CD1c-positive myeloid dendritic cell (primary cell): ENCODE data around the gene TXNRD3.

ENCODE experiments used
- DNase-seq: peaks from one replicate; pipeline ENCODE4 v3.0.0-alpha.2; 2016; ENCODE audit errors: extremely low spot score

Gene TXNRD3

GRCh38 chr3:126672340-126672739 is 17.4 kb upstream of the TXNRD3 start:
- DNase-seq: no peak

DNA sequence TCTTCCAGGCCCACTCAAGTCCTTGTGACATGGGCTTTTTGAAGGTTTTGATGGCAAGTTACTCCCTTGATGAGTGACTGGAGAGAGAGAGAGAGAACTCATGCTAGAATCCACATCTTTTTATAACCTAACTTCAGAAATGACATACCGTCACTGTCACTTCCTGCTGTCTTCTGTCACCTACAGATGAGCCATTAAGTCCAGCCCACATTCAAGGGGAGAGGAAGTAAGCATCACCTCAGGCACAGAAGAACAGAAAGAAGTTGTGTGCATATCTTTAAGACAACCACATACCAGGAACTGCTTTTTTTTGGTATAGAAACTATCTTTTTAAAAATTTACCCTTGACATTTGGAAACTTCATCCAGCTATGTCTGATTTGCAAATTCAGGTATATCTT is 16.6 kb upstream of the TXNRD3 start:
- peak; percentile 38 for DNase-seq

DNA sequence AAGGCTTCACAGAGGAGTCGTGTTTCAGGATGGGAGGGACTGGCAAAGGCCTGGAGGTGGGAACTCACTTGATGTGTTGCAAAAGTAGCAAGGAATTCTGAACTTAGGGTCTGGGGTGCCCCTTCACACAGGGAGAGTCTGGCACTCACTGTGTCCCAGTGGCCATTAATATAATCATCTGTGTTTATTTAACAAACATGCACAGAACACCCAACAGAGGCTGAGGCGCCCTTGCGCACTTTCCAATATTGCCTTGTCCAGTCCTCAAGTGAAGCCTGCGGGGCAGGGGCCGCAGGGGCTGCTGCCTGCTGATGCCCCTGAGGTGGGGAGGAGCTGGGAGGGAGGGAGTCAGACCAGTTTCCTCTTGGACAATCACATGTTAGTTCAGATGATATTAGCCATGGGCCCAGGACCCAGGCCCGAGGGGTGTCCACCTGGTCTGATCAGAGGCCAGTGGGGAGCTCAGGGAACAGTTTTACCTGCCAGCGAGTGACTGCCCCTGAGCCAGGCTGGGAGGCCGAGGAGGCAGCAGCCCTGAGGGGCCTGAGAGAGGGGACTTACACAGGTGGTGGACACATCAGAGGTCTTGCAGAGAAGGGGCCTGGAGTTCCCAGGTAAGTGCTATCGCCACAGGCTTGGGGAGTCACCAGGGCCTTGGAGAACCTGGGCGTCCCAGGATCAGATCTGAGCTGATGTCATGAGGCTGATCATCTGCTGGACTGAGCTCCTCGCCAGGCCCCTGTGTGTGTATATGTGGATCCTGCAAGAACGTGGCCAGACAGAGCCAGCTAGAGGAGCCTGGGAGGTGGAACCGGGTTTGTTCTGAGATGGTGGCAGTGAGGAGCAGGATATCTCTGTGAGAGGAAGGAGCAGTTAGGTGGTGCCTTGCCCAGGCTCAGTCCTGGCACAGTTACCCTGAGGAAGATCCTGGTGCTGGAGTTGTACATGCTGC is 13.8 kb upstream of the TXNRD3 start:
- no peak for DNase-seq

DNA sequence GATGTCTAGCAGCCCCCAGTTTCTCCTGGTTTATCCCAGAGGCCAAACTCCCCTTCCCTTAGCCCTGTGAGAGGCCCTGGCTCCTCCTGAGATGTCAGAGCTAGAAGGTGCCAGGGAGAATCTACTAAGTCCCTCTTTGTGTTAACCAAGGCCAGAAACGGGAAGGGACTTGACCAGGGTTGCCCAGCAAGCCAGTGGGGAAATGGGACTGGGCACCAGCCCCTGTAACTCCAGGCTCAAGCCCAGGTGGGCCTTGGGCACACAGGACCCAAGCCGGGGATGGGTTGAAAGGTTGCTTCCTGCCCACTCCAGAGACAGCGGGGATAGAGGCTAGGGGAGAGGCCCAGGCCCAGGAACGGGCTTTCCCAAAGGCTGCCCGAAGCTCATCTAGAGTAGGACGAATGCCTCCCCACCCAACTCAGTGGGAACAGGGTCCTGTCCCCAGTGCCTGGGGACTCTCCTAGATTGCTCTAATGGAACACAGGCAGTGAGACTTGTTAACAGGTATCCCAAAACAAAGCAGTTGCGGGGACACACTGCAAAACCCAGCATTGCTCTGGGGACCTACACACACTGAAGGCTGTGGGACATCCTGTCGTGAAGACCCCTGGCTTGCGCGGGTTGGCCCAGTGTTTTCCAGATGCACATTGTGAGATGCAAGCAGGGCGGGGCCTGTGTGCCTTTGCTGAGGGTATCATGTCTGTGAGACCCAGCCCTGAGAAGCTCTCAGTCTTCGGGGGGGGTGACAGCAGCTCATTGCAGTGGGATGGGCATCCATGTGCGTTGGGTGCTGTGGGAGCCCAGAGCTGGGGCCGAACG is 12.9 kb upstream of the TXNRD3 start:
- no peak for DNase-seq

DNA sequence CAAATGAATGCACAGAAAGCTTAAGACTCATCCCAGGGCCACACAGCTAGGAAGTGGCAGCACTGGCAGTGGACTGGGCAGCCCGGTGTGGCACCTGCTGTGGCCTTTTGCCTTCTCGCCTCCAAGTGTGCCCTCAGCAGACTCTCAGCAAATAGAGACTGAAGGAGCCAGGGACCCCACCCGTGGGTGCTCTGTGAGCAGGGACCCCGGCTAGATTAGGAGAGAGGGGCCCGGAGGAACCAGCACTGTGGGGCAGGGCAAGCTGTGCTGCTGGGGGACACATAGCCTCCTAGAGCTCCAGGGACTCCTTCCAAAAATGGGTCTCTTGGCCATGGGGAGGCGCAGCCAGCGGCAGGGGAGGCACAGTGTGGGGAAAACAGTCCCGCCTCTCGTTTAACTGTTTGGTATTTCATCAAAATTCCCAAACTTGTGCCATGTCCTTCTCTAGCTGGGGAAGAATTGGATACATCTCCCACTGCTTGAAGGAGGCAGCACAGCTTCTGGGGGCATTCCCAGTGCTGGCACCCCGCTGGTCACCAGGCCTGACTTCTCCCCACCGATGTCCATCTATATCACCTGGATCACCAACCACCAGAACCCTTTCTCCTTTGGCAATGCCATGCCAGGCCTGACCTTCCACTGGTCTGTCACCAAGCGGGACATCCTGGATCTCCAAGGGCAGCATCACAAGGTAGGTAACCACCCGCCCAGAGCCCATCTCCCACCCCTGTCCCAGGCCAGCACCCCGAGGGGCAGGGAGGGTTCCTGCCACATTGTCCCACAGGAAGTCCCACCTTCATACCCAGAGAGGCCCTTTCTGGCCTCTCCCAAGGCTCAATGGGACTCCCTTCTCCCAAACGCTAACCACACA is 12.0 kb upstream of the TXNRD3 start:
- no peak for DNase-seq

DNA sequence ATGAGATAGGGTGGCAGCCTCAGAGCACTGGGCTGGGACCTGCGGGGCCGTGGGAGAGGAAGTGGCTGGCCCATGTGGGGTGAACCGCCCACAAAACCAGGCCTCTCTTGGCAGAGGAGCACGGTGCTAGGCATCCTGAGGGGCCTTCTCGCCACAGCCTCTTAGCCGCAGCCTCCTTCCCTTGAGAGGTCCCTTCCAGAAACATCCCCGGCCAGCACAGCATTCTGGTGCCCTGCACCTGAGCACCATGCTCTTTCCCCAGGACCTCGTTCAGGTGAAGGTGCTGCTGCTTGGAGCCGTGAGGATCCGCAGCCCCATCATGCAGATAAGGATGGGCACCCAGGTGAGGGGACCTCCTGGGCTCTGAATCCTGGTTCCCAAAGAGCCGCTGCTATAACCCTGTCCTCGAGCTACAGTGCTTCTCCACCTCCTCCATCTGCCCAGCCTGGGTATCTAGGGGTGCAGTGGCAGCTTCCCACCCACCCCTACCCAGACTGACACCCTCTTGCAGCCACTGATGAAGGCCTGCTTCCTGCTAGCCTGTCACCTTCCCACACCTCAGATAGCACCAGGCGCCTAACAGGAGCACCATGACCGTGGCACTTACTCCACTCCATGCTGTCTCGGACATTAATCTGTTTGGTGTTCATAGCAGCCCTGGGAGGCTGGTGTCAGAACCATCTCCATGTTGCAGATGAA is 11.2 kb upstream of the TXNRD3 start:
- no peak for DNase-seq

GRCh38 chr3:126665221-126665936 is 10.5 kb upstream of the TXNRD3 start:
- no peak for DNase-seq

GRCh38 chr3:126664591-126665214 is 9.8 kb upstream of the TXNRD3 start:
- no peak for DNase-seq

GRCh38 chr3:126663750-126664149 is 8.8 kb upstream of the TXNRD3 start:
- DNase-seq: no peak

GRCh38 chr3:126663257-126663656 is 8.3 kb upstream of the TXNRD3 start:
- DNase-seq: no peak

DNA sequence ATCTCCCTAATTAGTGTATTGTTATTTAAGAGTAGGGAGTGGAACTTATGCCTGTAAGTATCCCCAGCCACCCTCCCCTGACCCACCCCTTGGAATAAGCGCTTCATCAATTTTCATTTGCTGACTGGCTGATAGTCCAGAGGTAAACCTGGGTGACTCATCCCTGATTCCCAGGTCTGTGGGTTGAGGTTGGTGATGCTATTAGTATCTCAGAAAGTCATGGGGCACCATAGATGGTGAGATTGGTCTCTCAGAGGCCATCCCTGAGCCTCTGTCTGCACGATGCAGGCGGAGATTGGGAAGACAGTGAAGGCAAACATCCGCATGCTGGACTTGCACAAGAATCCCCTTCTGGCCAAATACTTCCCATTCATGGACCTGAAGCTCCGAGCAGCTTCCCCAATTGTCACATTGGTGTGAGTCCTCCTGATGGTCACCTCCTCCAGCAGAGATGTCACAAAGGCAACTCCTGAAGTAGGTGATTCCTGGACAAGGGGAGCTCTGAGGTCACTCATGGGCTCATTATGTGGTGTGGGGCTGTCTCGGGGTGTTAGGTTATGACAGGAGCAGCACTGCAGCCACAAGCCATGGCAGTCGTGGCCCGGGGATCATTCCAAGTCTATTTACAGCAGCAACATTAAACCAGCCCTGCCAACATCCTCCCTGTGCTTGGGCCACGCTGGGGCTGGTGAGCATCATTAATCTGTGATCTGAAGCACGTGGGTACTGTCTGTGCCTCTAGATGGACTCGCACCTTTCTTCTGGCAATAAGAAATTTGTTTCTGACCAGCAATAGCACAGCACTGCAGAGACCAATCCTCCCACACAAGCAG is 6.8 kb upstream of the TXNRD3 start:
- peak; percentile 33 for DNase-seq

- DNase-seq: no peak
Measured at GRCh38 chr3:126659915-126660886, 5.3 kb upstream of the TXNRD3 start.

- no peak for DNase-seq
Measured at GRCh38 chr3:126658584-126658983, 3.7 kb upstream of the TXNRD3 start.

GRCh38 chr3:126657901-126658300 is 3.0 kb upstream of the TXNRD3 start:
- no peak for DNase-seq

DNA sequence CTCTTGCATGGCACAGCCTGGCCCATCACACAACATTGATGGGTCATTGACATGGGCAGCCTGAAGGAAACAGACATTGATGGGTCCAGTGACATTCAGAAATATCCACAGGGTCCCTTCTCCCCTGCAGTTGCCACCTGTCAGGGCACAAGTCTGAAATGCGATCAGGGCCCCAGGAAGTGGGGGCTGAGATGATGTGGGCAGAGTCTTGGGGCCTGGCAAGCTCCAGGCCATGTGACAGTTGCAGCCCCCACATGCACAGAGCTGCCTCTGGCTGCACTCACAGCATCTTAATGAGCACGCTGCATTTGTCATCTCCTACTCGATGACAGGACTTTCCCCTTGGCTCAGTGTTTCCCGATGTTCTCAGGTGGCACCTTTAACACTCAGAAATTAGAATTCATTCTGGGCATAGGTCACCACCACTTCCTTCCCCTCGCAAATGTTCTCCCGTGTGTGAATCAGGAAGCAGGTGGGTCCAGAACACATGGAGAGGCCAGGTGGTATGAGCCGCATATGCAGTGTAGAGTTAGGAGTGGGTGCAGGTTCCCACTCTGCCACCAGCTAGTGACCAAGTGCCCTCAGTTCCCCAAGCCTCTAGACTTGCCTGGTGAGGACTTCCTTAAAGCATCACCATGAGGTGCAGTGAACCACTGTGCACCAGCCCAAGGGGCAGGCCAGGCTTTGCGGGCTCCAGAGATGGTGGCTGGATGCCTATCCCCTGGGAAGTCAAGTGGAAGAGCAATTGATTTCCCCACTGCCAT is 1.6 kb upstream of the TXNRD3 start:
- no peak for DNase-seq

DNA sequence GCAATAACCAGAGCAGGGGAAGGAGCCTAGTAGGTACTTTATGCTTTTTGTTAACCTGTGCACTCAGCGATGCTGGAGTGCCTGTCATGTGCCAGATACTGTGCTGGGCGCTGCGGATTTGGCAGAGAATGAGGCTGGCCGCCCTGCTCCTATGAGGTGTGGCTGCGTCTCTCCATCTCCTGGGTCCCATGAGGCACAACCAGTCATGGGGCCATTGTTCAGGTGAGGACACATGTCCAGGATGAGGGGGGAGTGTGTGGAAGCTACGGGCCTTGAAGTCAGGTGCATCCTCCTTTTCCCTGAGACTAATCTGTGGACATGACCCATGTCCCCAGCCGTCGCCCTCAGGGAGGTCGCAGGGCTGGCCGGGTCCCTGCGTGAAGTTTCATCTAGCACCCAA is 963 bp upstream of the TXNRD3 start:
- DNase-seq: no peak

GRCh38 chr3:126649556-126650092 is 5.3 kb downstream of the TXNRD3 start:
- no peak for DNase-seq
